KBM-7 (cell line): ENCODE results near the gene CACNA1C.

ENCODE experiments used
- DNase-seq: peaks from one replicate; pipeline ENCODE4 v3.0.0-alpha.2; 2015
- in situ Hi-C: fragments of 300-500 bp; cut with MboI; formaldehyde crosslinking; loops from 2 replicates; pipeline ENCODE4 v1.14.3; 2020; ENCODE audit warnings: low sequenced_read_pairs, low pct_unique_long_range_greater_than_20kb, mixed read lengths

The CACNA1C gene

DNA sequence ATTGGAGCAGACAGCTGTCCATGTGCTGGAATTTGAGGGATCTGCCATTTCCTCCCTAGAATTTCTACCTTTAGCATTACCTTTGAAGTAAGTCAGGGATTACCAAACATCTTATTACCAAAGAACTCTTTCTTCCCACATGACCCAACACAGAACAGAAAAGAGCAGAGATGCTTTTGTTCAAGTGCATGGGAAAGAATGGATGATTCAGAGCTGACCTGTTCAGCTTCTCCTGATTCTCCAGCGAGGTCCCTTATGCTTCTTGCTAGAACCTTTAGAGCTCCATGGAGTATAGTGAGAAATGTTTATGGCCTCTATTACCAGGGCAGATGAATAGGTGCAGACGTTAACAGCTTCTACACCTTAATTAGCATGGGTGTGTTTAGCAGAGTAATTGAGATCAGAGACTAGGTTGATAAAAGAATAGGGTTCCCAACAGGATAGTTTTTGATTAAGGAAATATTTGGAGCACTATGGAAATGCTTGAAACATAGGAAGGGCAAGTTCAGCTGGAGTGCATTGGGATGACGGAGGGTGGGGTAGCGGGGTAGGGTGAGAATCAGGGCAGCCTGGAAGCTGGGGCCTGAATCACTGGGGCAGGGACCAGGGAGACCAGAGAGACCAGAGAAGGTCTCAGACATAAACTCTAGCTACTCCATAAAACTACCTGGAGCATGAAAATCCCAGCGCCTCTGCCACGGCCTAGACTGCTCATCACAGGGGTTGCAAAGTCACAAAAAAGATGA is 223.7 kb downstream of the CACNA1C start:
- no peak for DNase-seq
- in situ Hi-C loops = no loop called here

GRCh38 chr12:2277492-2278155 is 224.8 kb downstream of the CACNA1C start:
- no peak for DNase-seq
- in situ Hi-C loops = no loop called here

DNA sequence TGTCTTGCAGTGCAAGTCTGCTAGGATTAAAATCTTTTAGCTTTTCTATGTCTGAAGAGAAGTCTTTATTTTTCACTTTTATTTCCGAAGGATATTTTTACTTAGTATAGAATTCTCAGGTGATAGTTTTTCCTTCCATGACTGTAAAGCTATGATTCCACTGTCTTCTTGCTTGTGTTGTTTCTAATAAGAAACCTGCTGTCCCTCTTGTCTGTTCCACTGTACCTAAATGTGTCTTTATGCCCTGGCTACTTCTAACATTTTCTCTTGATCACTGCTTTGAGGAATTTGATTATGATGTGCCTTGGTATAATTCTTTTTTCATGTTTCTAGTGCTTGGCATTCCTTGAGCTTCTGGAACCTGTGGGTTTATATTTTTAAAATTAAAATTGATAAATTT is 228.7 kb downstream of the CACNA1C start:
- in situ Hi-C loops = no loop called here
- DNase-seq = no peak

DNA sequence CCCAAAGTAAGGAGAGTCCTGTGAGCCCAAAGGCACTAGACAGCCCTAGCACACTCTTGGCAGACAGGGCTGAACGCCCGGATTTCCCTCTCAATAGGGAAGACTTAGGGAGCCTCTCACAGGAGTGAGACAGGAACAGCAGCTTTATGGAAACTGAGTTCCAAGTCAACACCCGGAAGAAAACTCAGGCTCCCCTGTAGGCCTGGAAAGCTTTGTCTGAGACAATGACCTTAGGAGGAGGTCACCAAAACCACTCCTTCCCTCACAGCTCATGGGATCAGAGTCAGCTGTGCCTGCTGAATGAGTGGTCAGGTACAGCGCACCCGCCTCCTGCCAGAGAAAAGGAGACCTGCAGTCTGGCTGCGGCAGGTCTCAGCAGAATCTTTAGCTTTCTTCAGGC is 229.5 kb downstream of the CACNA1C start:
- in situ Hi-C loops = no loop called here
- no peak for DNase-seq

DNA sequence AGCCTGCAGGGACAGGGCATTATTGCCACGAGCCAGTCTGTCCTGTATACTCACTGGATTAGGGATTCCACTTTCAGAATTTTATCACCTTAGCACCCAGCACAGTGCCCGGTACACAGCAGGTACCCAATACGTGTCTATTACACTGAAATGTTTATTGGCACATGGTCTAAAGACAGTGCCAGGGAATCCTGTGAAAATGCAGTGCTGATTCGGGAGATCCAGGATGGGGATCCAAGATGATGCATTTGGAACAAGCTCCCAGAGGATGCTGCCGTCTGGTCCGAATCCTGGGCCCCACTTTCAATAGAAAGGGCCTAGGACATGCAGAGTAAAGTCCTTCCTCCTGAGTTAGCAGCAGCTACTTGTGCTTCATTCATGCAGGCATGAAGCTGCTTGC is 230.7 kb downstream of the CACNA1C start:
- in situ Hi-C loops = no loop called here
- DNase-seq = no peak

GRCh38 chr12:2283916-2284315 is 231.1 kb downstream of the CACNA1C start:
- DNase-seq = peak; percentile 78
- in situ Hi-C loops = no loop called here

GRCh38 chr12:2284321-2284813 is 231.6 kb downstream of the CACNA1C start:
- in situ Hi-C loops = no loop called here
- DNase-seq = peak; percentile 80

DNA sequence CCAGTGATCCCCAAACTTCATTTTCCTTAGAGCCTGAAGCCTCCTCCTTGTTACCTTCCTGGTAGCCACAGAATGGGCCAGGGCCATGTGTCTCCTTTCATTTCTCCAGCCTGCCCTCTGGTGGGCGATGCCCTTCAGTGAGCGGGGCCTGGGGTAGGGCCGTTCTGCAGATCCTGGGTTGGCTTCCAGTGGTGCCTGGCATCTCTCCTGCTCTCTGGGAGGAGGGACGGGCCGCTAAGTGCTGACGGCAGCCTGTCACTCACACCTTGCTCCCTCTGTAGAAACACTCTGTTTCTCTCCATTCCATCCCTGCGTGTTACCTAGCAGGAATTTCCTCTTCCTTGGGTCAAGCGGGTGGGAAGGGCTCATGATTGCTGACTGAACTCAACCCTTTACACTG is 232.1 kb downstream of the CACNA1C start:
- peak; percentile 90 for DNase-seq
- in situ Hi-C loops = no loop called here

GRCh38 chr12:2285462-2285861 is 232.7 kb downstream of the CACNA1C start:
- in situ Hi-C loops = no loop called here

DNA sequence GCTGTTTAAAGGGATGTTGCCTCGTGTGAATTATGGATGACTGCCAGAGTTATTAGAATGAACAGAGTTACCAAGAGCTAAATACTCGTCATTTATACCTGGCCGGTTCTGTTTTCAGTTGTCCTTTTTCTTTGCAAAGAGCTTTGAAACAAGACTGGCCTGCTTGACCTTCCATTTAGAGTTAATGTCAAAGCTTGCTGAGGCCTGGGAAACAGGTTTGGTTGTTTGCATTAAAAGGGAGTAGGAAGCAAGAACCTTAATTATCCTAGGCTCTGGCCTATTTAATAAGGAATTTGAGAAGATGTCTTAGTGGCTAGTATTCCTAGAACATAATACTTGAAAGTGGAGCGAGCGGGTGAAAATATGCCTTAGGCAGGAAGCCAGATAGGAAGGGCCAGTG is 233.3 kb downstream of the CACNA1C start:
- no peak for DNase-seq
- in situ Hi-C loops = no loop called here

More at GRCh38 chr12:2285462-2285861, 232.7 kb downstream of the CACNA1C start:
- DNase-seq = no peak

- in situ Hi-C loops = no loop called here
- no peak for DNase-seq
These were observed 233.8 kb downstream of the CACNA1C start for GRCh38 chr12:2286461-2287131.

GRCh38 chr12:2287151-2287550 is 234.4 kb downstream of the CACNA1C start:
- no peak for DNase-seq
- in situ Hi-C loops = no loop called here

GRCh38 chr12:2287589-2287988 is 234.8 kb downstream of the CACNA1C start:
- DNase-seq = no peak
- in situ Hi-C loops = no loop called here

DNA sequence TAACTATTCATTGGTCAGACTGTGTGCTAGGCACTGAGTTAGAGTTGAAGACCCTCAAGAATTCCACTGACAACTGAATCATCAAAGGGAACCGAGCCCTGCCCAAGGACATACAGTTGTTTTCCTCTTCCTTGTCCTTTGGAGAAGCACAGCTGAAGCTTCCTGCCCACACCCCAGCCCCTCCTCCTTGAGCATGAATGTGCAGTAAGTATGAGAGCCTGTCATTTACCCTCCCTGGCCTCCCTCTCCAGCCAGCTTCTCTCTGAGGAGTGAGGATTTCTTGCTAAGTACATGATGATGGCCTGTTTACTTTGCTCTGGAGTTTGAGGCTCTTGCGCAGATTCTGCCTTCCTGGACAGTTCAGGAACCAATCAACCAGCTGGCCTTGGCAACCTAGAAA is 235.2 kb downstream of the CACNA1C start:
- peak; percentile 48 for DNase-seq
- in situ Hi-C loops = no loop called here

DNA sequence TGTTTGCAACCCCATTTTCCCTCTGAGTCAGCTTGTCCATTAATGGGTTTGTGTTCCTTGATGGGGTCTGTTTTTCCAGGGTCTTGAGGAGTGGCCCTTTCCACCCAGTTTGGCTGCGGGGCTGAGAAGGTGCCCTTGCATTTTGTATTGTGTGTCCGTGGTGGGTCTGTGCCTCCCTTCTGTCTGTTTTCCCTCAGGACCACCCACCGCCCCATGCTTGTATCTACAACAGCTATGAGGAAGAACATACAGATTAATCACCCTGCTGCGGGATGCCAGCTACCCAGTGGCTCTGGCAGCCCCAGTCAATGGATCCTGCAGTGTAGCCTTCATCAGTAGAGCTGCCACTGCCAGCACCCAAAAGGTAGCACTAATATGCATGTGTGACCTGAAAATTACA is 235.7 kb downstream of the CACNA1C start:
- no peak for DNase-seq
- in situ Hi-C loops = no loop called here

DNA sequence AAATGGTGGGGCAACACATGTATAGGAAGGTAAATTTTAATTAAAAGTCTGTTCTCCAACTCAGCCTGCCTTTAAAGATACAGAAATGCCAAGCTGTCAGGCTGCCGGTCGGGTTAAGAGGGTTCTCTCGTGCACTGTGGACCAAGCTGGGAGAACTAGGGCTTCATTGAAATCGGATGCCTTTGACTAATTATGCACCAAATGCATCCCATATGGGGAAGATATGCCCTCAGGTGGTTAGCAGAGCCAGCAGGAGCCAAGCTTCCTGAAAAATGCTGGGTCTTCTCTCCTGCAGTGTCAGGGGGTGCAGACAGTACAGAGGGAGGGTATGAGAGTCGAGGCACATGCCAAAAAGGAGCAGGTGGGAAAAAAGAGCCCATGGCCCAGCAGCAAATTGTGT is 236.1 kb downstream of the CACNA1C start:
- in situ Hi-C loops = no loop called here
- no peak for DNase-seq

GRCh38 chr12:2289525-2289924 is 236.7 kb downstream of the CACNA1C start:
- in situ Hi-C loops = no loop called here

GRCh38 chr12:2290091-2290490 is 237.3 kb downstream of the CACNA1C start:
- in situ Hi-C loops = no loop called here
- DNase-seq = no peak

More at GRCh38 chr12:2289525-2289924, 236.7 kb downstream of the CACNA1C start:
- peak; percentile 28 for DNase-seq

- in situ Hi-C loops = no loop called here
- DNase-seq = no peak
These were observed 237.8 kb downstream of the CACNA1C start for GRCh38 chr12:2290516-2291065.
